ENCODE measurements around the gene CCM2L. TPM values are rescaled to one million over a fixed set of nuclear protein-coding genes. Genes with fewer than 3 reads are reported as not detected.

Gene CCM2L
- polyA plus RNA-seq, 2 of the 4 experiments (the other 2 are of a cell fraction), result 0.05 to 0.18 TPM

DNA sequence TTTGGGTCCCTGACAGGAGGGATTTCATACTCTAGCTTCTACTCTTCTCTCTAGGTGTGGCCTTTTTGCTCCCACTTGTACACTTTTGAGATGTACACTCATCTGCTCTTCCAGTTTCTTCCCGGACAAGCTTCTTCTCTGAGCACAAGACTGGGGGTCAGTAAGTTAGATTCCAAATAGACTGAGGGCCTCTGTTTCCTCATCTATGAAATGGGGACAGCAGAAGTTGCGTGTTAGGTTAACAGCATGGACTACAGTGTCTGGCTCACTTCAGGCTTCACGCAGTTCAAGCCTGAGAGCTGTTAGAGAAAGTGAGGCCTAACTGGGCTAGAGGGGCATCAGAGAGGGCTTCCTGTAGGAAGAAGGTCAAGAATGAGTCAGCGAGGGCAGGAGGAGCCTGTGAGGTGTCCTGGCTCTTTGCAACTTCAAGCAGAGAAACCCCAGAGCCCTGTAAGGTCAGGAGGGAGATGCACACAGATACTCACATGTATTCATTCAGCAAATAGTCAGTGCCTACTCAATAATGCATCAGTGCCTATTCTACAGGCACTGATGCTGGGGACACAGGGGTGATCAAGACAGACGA, 21.7 kb upstream of the CCM2L start:
- Histone ChIP-seq H3K9me3 (no peaks in the 10 kb centered on the region), H3K4me3 (no peak overlapping the region), H3K4me2 (peak overlapping the region; percentile 68), H3K27ac (peak overlapping the region; percentile 67 to 82), H3K4me1 (peaks cover 22% of the 10 kb centered on the region)
- ATAC-seq (peak in 1 of 2 experiments; percentile 35; a peak in 3 of 6 replicates), FAIRE-seq (no peak), DNase-seq (ENCODE audit: low read depth in 1 of 2, low spot score in 1 of 2) (peak in 1 of 2 experiments; percentile 35)
- 53% methylated on average over 5 of the region's 5 CpGs for WGBS (ENCODE audit: missing lambda C conversion rate)
- TF ChIP-seq ZFP36 (IDR thresholded peaks at IDR 0.05; ENCODE audit: borderline replicate concordance, partially characterized antibody) (peak; percentile 88), CHD2 (IDR thresholded peaks at IDR 0.05; ENCODE audit: low read length, partially characterized antibody) (no peak), FOSL2 (IDR thresholded peaks at IDR 0.05) (no peak), FOSL2 (CRISPR knock-in tag; IDR thresholded peaks at IDR 0.05) (peak; percentile 24), RFX5 (IDR thresholded peaks at IDR 0.05) (no peak), EP300 (IDR thresholded peaks at IDR 0.05) (no peak)
- TF ChIP-seq, protein P1, sequence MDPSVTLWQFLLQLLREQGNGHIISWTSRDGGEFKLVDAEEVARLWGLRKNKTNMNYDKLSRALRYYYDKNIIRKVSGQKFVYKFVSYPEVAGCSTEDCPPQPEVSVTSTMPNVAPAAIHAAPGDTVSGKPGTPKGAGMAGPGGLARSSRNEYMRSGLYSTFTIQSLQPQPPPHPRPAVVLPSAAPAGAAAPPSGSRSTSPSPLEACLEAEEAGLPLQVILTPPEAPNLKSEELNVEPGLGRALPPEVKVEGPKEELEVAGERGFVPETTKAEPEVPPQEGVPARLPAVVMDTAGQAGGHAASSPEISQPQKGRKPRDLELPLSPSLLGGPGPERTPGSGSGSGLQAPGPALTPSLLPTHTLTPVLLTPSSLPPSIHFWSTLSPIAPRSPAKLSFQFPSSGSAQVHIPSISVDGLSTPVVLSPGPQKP (IDR thresholded peaks at IDR 0.05; ENCODE audit: low read depth, low read length), result no peak
- TF ChIP-seq, protein P2, sequence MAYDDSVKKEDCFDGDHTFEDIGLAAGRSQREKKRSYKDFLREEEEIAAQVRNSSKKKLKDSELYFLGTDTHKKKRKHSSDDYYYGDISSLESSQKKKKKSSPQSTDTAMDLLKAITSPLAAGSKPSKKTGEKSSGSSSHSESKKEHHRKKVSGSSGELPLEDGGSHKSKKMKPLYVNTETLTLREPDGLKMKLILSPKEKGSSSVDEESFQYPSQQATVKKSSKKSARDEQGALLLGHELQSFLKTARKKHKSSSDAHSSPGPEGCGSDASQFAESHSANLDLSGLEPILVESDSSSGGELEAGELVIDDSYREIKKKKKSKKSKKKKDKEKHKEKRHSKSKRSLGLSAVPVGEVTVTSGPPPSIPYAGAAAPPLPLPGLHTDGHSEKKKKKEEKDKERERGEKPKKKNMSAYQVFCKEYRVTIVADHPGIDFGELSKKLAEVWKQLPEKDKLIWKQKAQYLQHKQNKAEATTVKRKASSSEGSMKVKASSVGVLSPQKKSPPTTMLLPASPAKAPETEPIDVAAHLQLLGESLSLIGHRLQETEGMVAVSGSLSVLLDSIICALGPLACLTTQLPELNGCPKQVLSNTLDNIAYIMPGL (CRISPR knock-in tag; IDR thresholded peaks at IDR 0.05; ENCODE audit: borderline replicate concordance), result no peak
- TF ChIP-seq, protein P3, sequence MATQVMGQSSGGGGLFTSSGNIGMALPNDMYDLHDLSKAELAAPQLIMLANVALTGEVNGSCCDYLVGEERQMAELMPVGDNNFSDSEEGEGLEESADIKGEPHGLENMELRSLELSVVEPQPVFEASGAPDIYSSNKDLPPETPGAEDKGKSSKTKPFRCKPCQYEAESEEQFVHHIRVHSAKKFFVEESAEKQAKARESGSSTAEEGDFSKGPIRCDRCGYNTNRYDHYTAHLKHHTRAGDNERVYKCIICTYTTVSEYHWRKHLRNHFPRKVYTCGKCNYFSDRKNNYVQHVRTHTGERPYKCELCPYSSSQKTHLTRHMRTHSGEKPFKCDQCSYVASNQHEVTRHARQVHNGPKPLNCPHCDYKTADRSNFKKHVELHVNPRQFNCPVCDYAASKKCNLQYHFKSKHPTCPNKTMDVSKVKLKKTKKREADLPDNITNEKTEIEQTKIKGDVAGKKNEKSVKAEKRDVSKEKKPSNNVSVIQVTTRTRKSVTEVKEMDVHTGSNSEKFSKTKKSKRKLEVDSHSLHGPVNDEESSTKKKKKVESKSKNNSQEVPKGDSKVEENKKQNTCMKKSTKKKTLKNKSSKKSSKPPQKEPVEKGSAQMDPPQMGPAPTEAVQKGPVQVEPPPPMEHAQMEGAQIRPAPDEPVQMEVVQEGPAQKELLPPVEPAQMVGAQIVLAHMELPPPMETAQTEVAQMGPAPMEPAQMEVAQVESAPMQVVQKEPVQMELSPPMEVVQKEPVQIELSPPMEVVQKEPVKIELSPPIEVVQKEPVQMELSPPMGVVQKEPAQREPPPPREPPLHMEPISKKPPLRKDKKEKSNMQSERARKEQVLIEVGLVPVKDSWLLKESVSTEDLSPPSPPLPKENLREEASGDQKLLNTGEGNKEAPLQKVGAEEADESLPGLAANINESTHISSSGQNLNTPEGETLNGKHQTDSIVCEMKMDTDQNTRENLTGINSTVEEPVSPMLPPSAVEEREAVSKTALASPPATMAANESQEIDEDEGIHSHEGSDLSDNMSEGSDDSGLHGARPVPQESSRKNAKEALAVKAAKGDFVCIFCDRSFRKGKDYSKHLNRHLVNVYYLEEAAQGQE (IDR thresholded peaks at IDR 0.05), result no peak
- CTCF ChIA-PET, result interaction anchor here (0.6 to 1.7 kb wide), 5 partner anchors 16 to 165 kb away, joined by 3 to 6 read pairs (median 3); no protein-coding TSS in a partner anchor
- POLR2A ChIA-PET, result no interaction called here

DNA sequence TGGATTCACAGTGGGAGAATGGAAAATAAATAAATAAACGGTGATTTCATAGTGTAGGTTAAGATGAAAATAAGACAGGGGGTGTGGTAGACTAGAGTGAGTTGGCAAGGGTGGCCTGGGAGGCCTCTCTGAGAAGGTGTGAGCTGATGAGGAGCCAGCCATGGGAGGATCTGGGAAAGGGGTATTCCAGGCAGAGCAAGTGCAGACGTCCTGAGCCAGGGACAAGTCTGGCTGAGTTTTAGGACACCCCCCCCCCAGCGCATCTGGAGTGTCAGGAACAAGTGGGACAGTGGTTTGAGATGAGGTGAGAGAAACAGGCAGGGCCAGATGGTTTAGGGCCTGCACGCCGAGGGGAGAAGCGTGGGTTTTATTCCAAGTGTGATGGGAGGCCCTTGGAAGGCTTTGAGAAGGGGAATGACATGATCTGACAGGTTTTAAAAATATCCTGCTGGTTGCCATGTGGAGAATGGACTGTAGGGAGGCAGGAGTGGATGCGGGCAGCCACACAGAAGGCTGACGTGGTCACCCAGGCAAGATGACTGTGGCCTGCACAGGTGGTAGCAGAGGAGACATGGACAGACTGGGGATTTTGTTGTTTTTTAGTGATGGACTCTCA, 21.1 kb upstream of the CCM2L start:
- no peak for TF ChIP-seq HOXB13 (CRISPR knock-in tag; IDR thresholded peaks at IDR 0.05; ENCODE audit: low read depth)
- TF ChIP-seq EHMT2 (IDR thresholded peaks at IDR 0.05; ENCODE audit: low read depth), result no peak
- TF ChIP-seq TP53 (CRISPR knock-in tag; IDR thresholded peaks at IDR 0.05), result no peak
- TF ChIP-seq GATA3 (IDR thresholded peaks at IDR 0.05; ENCODE audit: borderline replicate concordance), result no peak
- TF ChIP-seq, protein P4, sequence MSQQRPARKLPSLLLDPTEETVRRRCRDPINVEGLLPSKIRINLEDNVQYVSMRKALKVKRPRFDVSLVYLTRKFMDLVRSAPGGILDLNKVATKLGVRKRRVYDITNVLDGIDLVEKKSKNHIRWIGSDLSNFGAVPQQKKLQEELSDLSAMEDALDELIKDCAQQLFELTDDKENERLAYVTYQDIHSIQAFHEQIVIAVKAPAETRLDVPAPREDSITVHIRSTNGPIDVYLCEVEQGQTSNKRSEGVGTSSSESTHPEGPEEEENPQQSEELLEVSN (IDR thresholded peaks at IDR 0.05; ENCODE audit: borderline replicate concordance, low read depth), result no peak
- TF ChIP-seq, protein P5, sequence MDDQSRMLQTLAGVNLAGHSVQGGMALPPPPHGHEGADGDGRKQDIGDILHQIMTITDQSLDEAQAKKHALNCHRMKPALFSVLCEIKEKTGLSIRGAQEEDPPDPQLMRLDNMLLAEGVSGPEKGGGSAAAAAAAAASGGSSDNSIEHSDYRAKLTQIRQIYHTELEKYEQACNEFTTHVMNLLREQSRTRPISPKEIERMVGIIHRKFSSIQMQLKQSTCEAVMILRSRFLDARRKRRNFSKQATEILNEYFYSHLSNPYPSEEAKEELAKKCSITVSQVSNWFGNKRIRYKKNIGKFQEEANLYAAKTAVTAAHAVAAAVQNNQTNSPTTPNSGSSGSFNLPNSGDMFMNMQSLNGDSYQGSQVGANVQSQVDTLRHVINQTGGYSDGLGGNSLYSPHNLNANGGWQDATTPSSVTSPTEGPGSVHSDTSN (IDR thresholded peaks at IDR 0.05), result no peak
- no peak for TF ChIP-seq SMC3 (IDR thresholded peaks at IDR 0.05)
- ChIA-PET CTCF (interaction anchor here (0.6 to 1.7 kb wide), 2 partner anchors 136 to 142 kb away, joined by 3 to 6 read pairs; no protein-coding TSS in a partner anchor), POLR2A (no interaction called here)
- Histone ChIP-seq H3K4me3 (no peak overlapping the region), H3K4me1 (peaks cover 22% of the 10 kb centered on the region), H3K4me2 (peak overlapping the region; percentile 68), H3K9me3 (no peaks in the 10 kb centered on the region), H3K27ac (peak overlapping the region; percentile 67 to 82)
- no peak for FAIRE-seq
- DNase-seq (ENCODE audit: low read depth in 1 of 2, low spot score in 1 of 2), result no peak
- peak in 1 of 2 experiments; percentile 12; a peak in 3 of 6 replicates for ATAC-seq
- WGBS (ENCODE audit: missing lambda C conversion rate), result 69% methylated on average over 8 of the region's 8 CpGs
